GM12874 (cell line): ENCODE results near the gene LCE3C.

Experiments
- CTCF ChIP-seq: IDR thresholded peaks from 2 replicates; pipeline ENCODE4 v1.5.1; 2011; ENCODE audit warnings: low read depth, mild to moderate bottlenecking, control low read depth, low read length, moderate library complexity; ENCODE audit not compliant: insufficient read depth

LCE3C gene

GRCh38 chr1:152640351-152640750, 40.3 kb downstream of the LCE3C start:
- no peak for TF ChIP-seq CTCF

- TF ChIP-seq CTCF: no peak
Measured at GRCh38 chr1:152643945-152644344, 43.9 kb downstream of the LCE3C start.

- no peak for TF ChIP-seq CTCF
Measured at GRCh38 chr1:152645146-152645545, 45.1 kb downstream of the LCE3C start.

GRCh38 chr1:152646656-152647055, 46.6 kb downstream of the LCE3C start:
- no peak for TF ChIP-seq CTCF
